Activated CD4-positive, alpha-beta T cell treated with anti-CD3 and anti-CD28 coated beads for 24 hours (primary cell): ENCODE results near the gene DGCR8.

Experiments
- DNase-seq, 2 donors: peaks; one replicate each; pipeline ENCODE4 v3.0.0-alpha.2; 2020; ENCODE audit warnings: low read depth in 2 of 2

Gene DGCR8

GRCh38 chr22:20109411-20110358, 29.6 kb downstream of the DGCR8 start:
- no peak for DNase-seq

- DNase-seq, result no peak
Measured at GRCh38 chr22:20110359-20110985, 30.4 kb downstream of the DGCR8 start.

GRCh38 chr22:20111045-20111688, 31.1 kb downstream of the DGCR8 start:
- no peak for DNase-seq

- DNase-seq, result no peak
Measured at GRCh38 chr22:20111689-20112622, 31.9 kb downstream of the DGCR8 start.

- no peak for DNase-seq
Measured at GRCh38 chr22:20112623-20113511, 32.8 kb downstream of the DGCR8 start.

- no peak for DNase-seq
Measured at GRCh38 chr22:20113551-20114310, 33.7 kb downstream of the DGCR8 start.

GRCh38 chr22:20114506-20115475, 34.8 kb downstream of the DGCR8 start:
- no peak for DNase-seq

- no peak for DNase-seq
Measured at GRCh38 chr22:20115691-20116375, 35.8 kb downstream of the DGCR8 start, which contains the start of gene RANBP1. Gene RANBP1 (plus strand): TSS chr22:20116104. CDS start chr22:20116185, 81 bp downstream.

- DNase-seq, result no peak
Measured at GRCh38 chr22:20116376-20116950, 36.4 kb downstream of the DGCR8 start.

GRCh38 chr22:20116951-20117632, 37.1 kb downstream of the DGCR8 start, which contains the start of gene TRMT2A:
Gene TRMT2A (minus strand): TSS chr22:20117226. CDS start chr22:20116906, 320 bp downstream.
- peak; percentile 93 to 95 for DNase-seq

- peak; percentile 68 to 81 for DNase-seq
Measured at GRCh38 chr22:20117633-20118299, 37.7 kb downstream of the DGCR8 start.

- no peak for DNase-seq
Measured at GRCh38 chr22:20118300-20119020, 38.4 kb downstream of the DGCR8 start.

GRCh38 chr22:20121856-20122415, 41.9 kb downstream of the DGCR8 start:
- DNase-seq, result no peak

GRCh38 chr22:20123366-20124082, 43.5 kb downstream of the DGCR8 start:
- DNase-seq, result no peak
